T-cell (primary cell): ENCODE measurements around the gene PPT1. TPM values are rescaled to one million over a fixed set of nuclear protein-coding genes. Genes with fewer than 3 reads are reported as not detected.
A peak's percentile ranks its signal among the peaks of the same experiment; 100 is the strongest.

Experiments
- ATAC-seq, 4 experiments: fragments of 200-7000 bp in 3 of 4; fragments of 150-1000 bp in 1 of 4; cut with Tn5 transposase; replicated peaks in 1 of 4; 1 replicate in 3 of 4; 2 replicates in 1 of 4; pipeline ENCODE4 v1.10.0; 2021; ENCODE audit warnings: moderate library complexity in 3 of 4, mild to moderate bottlenecking in 2 of 4, moderate number of reproducible peaks in 1 of 4
- CTCF ChIA-PET, 2 donors: fragments of 300-600 bp; sonication (Branson Sonifier 250); formaldehyde crosslinking; loops; one replicate each; lab custom pipeline; 2022; ENCODE audit warnings: antibody characterized with exemption in 2 of 2; lab: Charles Lee
- POLR2A ChIA-PET, 2 donors: fragments of 300-600 bp; sonication (Branson Sonifier 250); formaldehyde crosslinking; loops; one replicate each; lab custom pipeline; 2022; ENCODE audit warnings: antibody characterized with exemption in 2 of 2; lab: Charles Lee
- DNase-seq, 35 experiments: peaks; one replicate each; pipeline versions ENCODE4 v3.0.0 to v3.0.0-alpha.2; 2013 to 2023
- H3K27ac ChIP-seq: one replicate; pipeline ENCODE4 v1.5.1; 2013; ENCODE audit warnings: low read length
- H3K27me3 ChIP-seq, 2 experiments: replicated peaks in 1 of 2; 1 replicate in 1 of 2; 2 replicates in 1 of 2; pipeline versions ENCODE4 v1.6.1 to v1.7.0; 2013; ENCODE audit warnings: low read length in 1 of 2, mixed read lengths in 1 of 2; ENCODE audit not compliant: control insufficient read depth in 2 of 2, insufficient read depth in 2 of 2; ENCODE audit errors: extremely low read depth in 1 of 2
- H3K36me3 ChIP-seq, 2 donors: 1 replicate in 1 of 2; 2 replicates in 1 of 2; pipeline versions ENCODE4 v1.6.1 to v1.7.0; 2013; ENCODE audit warnings: low read length in 1 of 2; ENCODE audit not compliant: control insufficient read depth in 2 of 2, insufficient read depth in 1 of 2; ENCODE audit errors: extremely low read depth in 1 of 2
- H3K4me1 ChIP-seq, 2 experiments: 1 replicate in 1 of 2; 2 replicates in 1 of 2; pipeline versions ENCODE4 v1.6.1 to v1.7.0; 2013; ENCODE audit warnings: low read length in 2 of 2, mixed read lengths in 1 of 2; ENCODE audit not compliant: insufficient read depth in 2 of 2, control insufficient read depth in 1 of 2; ENCODE audit errors: extremely low read depth in 1 of 2
- H3K4me3 ChIP-seq, 2 donors: 1 replicate in 1 of 2; 2 replicates in 1 of 2; pipeline versions ENCODE4 v1.5.1 to v1.7.0; 2013; ENCODE audit warnings: mild to moderate bottlenecking in 2 of 2, low read length in 1 of 2, moderate library complexity in 1 of 2; ENCODE audit not compliant: control insufficient read depth in 1 of 2; ENCODE audit errors: extremely low read depth in 1 of 2
- H3K9me3 ChIP-seq: 2 replicates; pipeline ENCODE4 v1.7.0; 2013
- H3K27ac Mint-ChIP-seq, 2 donors: one replicate each; pipeline ENCODE4 v1.8.0; 2020 to 2021; ENCODE audit warnings: mild to moderate bottlenecking in 2 of 2, mixed read lengths in 2 of 2
- H3K27me3 Mint-ChIP-seq, 2 donors: one replicate each; pipeline ENCODE4 v1.8.0; 2021 to 2022; ENCODE audit warnings: mixed read lengths in 2 of 2
- H3K36me3 Mint-ChIP-seq: one replicate; pipeline ENCODE4 v1.8.0; 2021; ENCODE audit warnings: mixed read lengths
- H3K4me1 Mint-ChIP-seq, 3 donors: one replicate each; pipeline ENCODE4 v1.8.0; 2020 to 2022; ENCODE audit warnings: mixed read lengths in 3 of 3, mild to moderate bottlenecking in 1 of 3
- H3K4me3 Mint-ChIP-seq, 3 donors: one replicate each; pipeline ENCODE4 v1.8.0; 2020 to 2022; ENCODE audit warnings: mild to moderate bottlenecking in 3 of 3, mixed read lengths in 3 of 3, moderate library complexity in 3 of 3
- H3K9me3 Mint-ChIP-seq, 3 donors: one replicate each; pipeline ENCODE4 v1.8.0; 2020 to 2022; ENCODE audit warnings: mixed read lengths in 3 of 3
- WGBS: methylation state at CpG from one replicate; pipeline ENCODE4 v1.1.5; 2013; ENCODE audit warnings: missing lambda C conversion rate; ENCODE audit not compliant: insufficient coverage; 5-methylcytosine and 5-hydroxymethylcytosine counted together
- total RNA-seq, 35 experiments: library from RNA in 6 of 35; stranded (reverse) in 6 of 35; fragments of 120-200 nt in 1 of 35; gene quantifications; one replicate each; pipeline versions ENCODE4 v1.2.1 to v1.2.4 and lab custom pipeline; 2013 to 2026

PPT1 gene
- total RNA-seq, 5 donors from 2014 or later (not counting 1 experiment from before 2014, with no cell fraction given): 44.4 to 72.6 (median 53.1) TPM

DNA sequence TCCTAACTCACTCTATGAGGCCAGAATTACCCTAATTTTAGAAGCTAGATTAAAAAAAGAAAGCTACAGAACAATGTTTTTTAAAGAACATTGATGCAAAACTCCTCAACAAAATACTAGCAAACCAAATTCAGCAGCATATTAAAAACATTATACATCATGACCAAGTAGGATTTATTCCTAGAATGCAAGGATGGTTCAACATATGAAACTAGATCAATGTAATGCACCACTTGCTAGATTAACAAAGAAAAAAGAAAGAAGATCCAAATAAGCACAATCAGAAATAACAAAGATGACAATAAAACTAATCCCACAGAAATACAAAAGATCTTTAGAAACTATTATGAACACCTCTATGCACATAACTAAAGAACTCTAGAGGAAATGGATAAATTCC is 13.3 kb upstream of the PPT1 start:
- peaks cover 13% of the 10 kb centered on the region for H3K36me3 Mint-ChIP-seq
- DNase-seq (no peak), ATAC-seq (no peak)
- Histone ChIP-seq H3K36me3 (no peaks in the 10 kb centered on the region), H3K27ac (no peak overlapping the region), H3K4me3 (no peak overlapping the region), H3K27me3 (peaks cover 0 to 25% of the 10 kb centered on the region in 2 experiments), H3K9me3 (no peaks in the 10 kb centered on the region), H3K4me1 (no peaks in the 10 kb centered on the region)
- H3K4me1 Mint-ChIP-seq: no peaks in the 10 kb centered on the region
- ChIA-PET CTCF (no interaction called here), POLR2A (no interaction called here)
- H3K27me3 Mint-ChIP-seq: peaks cover 23 to 43% of the 10 kb centered on the region in 2 donors
- no peak overlapping the region for H3K27ac Mint-ChIP-seq
- H3K9me3 Mint-ChIP-seq: peaks cover 5 to 24% (median 20%) of the 10 kb centered on the region in 3 donors
- H3K4me3 Mint-ChIP-seq: no peak overlapping the region

DNA sequence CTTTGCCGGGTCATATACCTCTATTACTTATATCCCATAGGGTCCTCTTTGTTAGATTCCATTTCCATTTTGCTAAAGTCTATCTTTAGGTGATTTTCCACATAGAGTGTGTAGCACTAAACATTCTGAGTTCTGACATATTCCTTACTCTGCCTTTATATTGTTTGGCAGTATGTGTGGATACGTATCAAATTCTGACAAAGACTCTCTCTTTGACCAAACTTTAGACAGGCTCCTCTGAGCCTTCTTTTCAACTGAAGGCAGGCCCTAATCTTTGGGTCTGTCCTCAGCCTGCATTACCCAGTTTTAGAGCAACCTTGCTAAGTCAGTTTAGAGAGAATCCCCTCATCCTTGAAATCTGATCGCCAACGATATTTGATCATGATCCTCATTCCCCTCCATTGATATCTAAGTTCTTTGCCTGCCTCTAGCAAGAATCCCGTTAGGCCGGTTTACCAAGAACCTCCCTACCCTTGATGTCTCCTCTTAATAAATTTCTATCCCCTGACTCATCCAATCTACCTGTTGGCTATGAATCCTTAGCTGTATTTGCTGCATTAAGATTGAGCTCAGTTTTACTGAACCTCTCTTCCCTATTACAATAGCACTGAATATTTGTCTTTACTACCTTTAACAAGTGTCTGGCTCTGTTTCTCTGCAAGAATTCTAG is 10.4 kb upstream of the PPT1 start:
- H3K9me3 ChIP-seq: no peaks in the 10 kb centered on the region
- no peaks in the 10 kb centered on the region for H3K36me3 ChIP-seq
- H3K27me3 ChIP-seq: peaks cover 0 to 24% of the 10 kb centered on the region in 2 experiments
- peaks cover 11 to 27% (median 21%) of the 10 kb centered on the region in 3 donors for H3K9me3 Mint-ChIP-seq
- ChIA-PET POLR2A (no interaction called here), CTCF (no interaction called here)
- DNase-seq: no peak
- peaks cover 13% of the 10 kb centered on the region for H3K36me3 Mint-ChIP-seq
- H3K4me1 Mint-ChIP-seq: no peaks in the 10 kb centered on the region
- peaks cover 22 to 38% of the 10 kb centered on the region in 2 donors for H3K27me3 Mint-ChIP-seq
- no peaks in the 10 kb centered on the region for H3K4me1 ChIP-seq
- no peak for ATAC-seq
- 100% methylated on average over 4 of the region's 6 CpGs for WGBS
- H3K4me3 Mint-ChIP-seq: no peak overlapping the region
- no peak overlapping the region for H3K27ac ChIP-seq
- H3K27ac Mint-ChIP-seq: no peak overlapping the region
- no peak overlapping the region for H3K4me3 ChIP-seq

DNA sequence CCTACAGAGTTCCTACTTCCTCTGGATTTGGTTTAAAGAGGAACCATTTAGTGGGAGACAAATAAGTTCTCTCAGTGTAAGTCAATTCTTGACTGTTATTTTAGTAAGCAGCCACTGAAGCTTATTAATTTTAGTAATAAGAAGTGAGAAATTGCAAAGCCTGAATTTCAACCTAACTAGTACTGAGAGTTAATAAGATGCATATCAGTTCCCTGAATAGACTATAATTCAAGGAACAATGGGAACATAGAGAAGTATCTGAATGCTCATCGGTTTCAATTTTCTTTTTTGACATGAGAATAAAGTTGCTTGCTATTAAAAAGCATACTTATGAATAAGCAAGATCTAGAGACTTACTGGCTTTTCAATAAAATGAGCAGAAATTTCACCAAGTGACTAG is 8.0 kb upstream of the PPT1 start:
- H3K9me3 ChIP-seq: no peaks in the 10 kb centered on the region
- H3K27me3 Mint-ChIP-seq: peaks cover 13 to 19% of the 10 kb centered on the region in 2 donors
- H3K4me1 Mint-ChIP-seq: no peaks in the 10 kb centered on the region
- H3K9me3 Mint-ChIP-seq: peaks cover 6 to 13% (median 12%) of the 10 kb centered on the region in 3 donors
- ATAC-seq: no peak
- ChIA-PET CTCF (no interaction called here), POLR2A (no interaction called here)
- H3K27ac Mint-ChIP-seq: no peak overlapping the region
- H3K4me3 Mint-ChIP-seq: no peak overlapping the region
- H3K27me3 ChIP-seq: peaks cover 0 to 14% of the 10 kb centered on the region in 2 experiments
- H3K4me3 ChIP-seq: no peak overlapping the region
- H3K4me1 ChIP-seq: no peaks in the 10 kb centered on the region
- no peak for DNase-seq
- no peaks in the 10 kb centered on the region for H3K36me3 Mint-ChIP-seq
- no CpG with 5 or more reads among the region's 1 CpG for WGBS
- H3K27ac ChIP-seq: no peak overlapping the region
- no peaks in the 10 kb centered on the region for H3K36me3 ChIP-seq

DNA sequence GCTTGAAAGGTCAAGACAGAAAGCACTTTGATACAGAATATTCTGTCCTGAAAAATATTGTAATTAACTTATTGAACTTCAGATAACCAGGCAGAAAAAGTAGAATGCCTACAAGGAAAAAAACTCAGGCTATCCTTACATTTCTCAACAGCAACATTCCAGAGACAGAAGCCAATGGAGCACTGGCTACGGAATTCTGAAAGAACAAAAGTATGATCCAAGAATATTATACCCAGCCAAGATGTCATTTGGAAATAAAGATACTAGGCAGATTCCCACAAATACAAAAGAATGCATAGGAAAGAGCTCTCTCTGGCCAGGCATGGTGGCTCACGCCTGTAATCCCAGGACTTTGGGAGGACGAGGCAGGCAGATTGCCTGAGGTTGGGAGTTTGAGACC is 5.8 kb upstream of the PPT1 start:
- WGBS: no CpG with 5 or more reads among the region's 3 CpGs

DNA sequence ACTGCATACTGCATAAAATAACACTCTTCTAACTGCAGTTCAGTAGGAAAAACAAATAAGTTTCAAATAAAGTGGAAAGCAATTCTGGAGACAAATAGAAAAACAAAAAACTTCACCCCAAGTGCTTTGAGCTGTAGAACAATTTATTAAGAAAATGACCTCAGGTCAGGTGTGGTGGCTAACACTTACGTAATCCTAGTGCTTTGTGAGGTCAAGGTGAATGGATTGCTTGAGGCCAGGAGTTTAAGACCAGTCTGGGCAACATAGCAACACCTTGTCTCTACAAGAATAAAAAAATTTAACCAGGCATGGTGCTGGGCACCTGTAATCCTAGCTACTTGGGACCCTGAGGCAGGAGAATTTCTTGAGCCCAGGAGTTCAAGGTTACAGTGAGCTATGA is 5.0 kb upstream of the PPT1 start:
- Mint-ChIP-seq H3K27ac (no peak overlapping the region), H3K27me3 (peaks cover 2 to 3% of the 10 kb centered on the region in 2 donors), H3K36me3 (no peaks in the 10 kb centered on the region), H3K4me1 (peaks cover 4 to 8% (median 8%) of the 10 kb centered on the region in 3 donors), H3K9me3 (peaks cover 4 to 6% (median 5%) of the 10 kb centered on the region in 3 donors), H3K4me3 (no peak overlapping the region)
- Histone ChIP-seq H3K27ac (no peak overlapping the region), H3K4me3 (no peak overlapping the region), H3K36me3 (no peaks in the 10 kb centered on the region), H3K4me1 (peaks cover 4 to 6% of the 10 kb centered on the region in 2 experiments), H3K9me3 (no peaks in the 10 kb centered on the region), H3K27me3 (peaks cover 0 to 8% of the 10 kb centered on the region in 2 experiments)
- DNase-seq (no peak), ATAC-seq (no peak)
- no CpG with 5 or more reads among the region's 1 CpG for WGBS
- POLR2A ChIA-PET: interaction anchor here in 1 of 2 donors (0.6 kb wide), 1 partner anchor 46 kb away, joined by 3 read pairs; no protein-coding TSS in a partner anchor
- CTCF ChIA-PET: interaction anchor here in 1 of 2 donors (1.0 kb wide), 1 partner anchor 12 kb away, joined by 3 read pairs; no protein-coding TSS in a partner anchor

More for the DNA sequence above, 5.8 kb upstream of the PPT1 start:
- ChIA-PET POLR2A (interaction anchor here in 1 of 2 donors (0.6 kb wide), 1 partner anchor 47 kb away, joined by 3 read pairs; no protein-coding TSS in a partner anchor), CTCF (no interaction called here)
- Histone ChIP-seq H3K27me3 (peaks cover 0 to 8% of the 10 kb centered on the region in 2 experiments), H3K9me3 (no peaks in the 10 kb centered on the region), H3K4me3 (no peak overlapping the region), H3K27ac (no peak overlapping the region), H3K4me1 (no peaks in the 10 kb centered on the region), H3K36me3 (no peaks in the 10 kb centered on the region)
- Mint-ChIP-seq H3K4me1 (peaks cover 0 to under 1% (median 0%) of the 10 kb centered on the region in 3 donors), H3K36me3 (no peaks in the 10 kb centered on the region), H3K27me3 (peaks cover 2 to 3% of the 10 kb centered on the region in 2 donors), H3K9me3 (peaks cover 4 to 6% (median 5%) of the 10 kb centered on the region in 3 donors), H3K4me3 (no peak overlapping the region), H3K27ac (no peak overlapping the region)
- no peak for ATAC-seq
- no peak for DNase-seq

DNA sequence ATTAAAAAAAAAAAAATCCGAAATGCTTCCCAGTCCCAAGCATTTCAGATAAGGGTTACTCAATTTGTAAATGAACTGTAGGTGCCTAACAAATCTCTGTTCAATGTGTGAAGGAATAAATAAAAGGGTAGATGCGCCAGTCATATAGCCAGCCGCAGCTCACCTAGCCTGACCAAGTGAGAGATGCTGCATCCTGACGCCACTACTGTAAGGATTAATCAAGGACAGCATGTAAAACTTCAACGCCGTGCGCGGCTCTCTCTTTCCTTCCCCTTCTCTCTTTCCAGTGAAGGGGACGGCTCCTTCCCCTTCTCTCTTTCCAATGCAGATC is 441 bp downstream of the PPT1 start:
- POLR2A ChIA-PET: no interaction called here
- H3K36me3 Mint-ChIP-seq: peaks cover 13% of the 10 kb centered on the region
- peaks cover 37 to 40% (median 40%) of the 10 kb centered on the region in 3 donors for H3K4me1 Mint-ChIP-seq
- CTCF ChIA-PET: interaction anchor here in 1 of 2 donors (0.6 kb wide), 1 partner anchor 347 kb away, joined by 3 read pairs; no protein-coding TSS in a partner anchor
- peaks cover 0 to 6% of the 10 kb centered on the region in 2 donors for H3K36me3 ChIP-seq
- H3K27me3 Mint-ChIP-seq: no peaks in the 10 kb centered on the region
- H3K4me3 Mint-ChIP-seq: peak overlapping the region; percentile 95 to 99 (median 96)
- H3K9me3 Mint-ChIP-seq: no peaks in the 10 kb centered on the region
- peaks cover 0 to 6% of the 10 kb centered on the region in 2 experiments for H3K27me3 ChIP-seq
- peak overlapping the region; percentile 25 for H3K27ac ChIP-seq
- no peaks in the 10 kb centered on the region for H3K9me3 ChIP-seq
- peak overlapping the region; percentile 51 to 64 for H3K4me3 ChIP-seq
- peak overlapping the region; percentile 94 for H3K27ac Mint-ChIP-seq
- no peak for DNase-seq
- H3K4me1 ChIP-seq: peaks cover 4 to 14% of the 10 kb centered on the region in 2 experiments
- 2% methylated on average over 6 of the region's 9 CpGs for WGBS
- peak; percentile 30 to 45 (median 38) for ATAC-seq
